Ovary (tissue), 3 donors: ENCODE results near the gene INSR.

ENCODE experiments used
- EP300 ChIP-seq: sonication (generic); formaldehyde crosslinking; IDR thresholded peaks from one replicate; pipeline ENCODE4 v1.6.1; 2017; ENCODE audit warnings: antibody characterized with exemption
- POLR2A ChIP-seq: fragments of 450-650 bp; IDR thresholded peaks from one replicate; pipeline ENCODE4 v1.6.1; 2017; ENCODE audit warnings: antibody characterized with exemption, mild to moderate bottlenecking, moderate library complexity
- TF ChIP-seq, protein P1 (sequence below), 3 donors: fragments of 450-650 bp in 2 of 3; fragments of 200-600 bp in 1 of 3; IDR thresholded peaks; one replicate each; pipeline versions ENCODE4 v1.5.1 to v1.8.0; 2016 to 2022; ENCODE audit warnings: antibody characterized with exemption in 3 of 3, mild to moderate bottlenecking in 1 of 3
- donor health status: DM: no; HTN: no; CAD: no.

DNA sequence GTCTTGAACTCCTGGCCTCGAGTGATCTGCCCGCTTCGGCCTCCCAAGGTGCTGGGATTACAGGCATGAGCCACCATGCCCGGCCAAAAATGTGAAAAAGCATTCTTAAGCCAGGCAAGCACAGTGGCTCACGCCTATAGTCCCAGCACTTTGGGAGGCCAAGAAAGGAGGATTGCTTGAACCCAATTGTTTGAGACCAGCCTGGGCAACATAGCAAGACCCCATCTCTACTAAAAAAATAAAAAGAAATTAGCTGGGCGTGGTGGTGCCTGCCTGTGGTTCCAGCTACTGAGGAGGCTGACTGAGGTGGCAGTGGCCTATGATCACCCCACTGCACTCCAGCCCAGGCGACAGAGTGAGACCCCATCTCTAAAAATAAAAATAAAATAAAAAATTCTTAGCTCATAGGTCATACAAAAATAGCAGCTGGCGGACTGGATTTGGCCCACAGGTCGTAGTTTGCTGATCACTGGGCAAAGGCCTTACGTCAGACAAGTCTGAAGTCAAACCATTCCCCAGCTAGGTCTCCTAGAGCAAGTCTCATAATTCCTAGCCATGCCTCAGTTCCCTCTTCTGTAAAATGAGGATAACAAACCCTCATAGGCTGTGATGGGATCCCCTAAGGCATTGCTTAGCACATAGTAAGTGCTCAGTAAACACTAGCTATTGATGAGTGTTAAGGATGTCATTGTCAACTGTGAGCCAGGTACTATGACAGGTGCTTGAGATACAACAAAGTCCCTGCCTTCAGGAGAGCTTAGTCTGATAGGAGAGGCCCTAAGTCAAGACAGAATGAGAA is 36.0 kb downstream of the INSR start:
- TF ChIP-seq, protein P1, sequence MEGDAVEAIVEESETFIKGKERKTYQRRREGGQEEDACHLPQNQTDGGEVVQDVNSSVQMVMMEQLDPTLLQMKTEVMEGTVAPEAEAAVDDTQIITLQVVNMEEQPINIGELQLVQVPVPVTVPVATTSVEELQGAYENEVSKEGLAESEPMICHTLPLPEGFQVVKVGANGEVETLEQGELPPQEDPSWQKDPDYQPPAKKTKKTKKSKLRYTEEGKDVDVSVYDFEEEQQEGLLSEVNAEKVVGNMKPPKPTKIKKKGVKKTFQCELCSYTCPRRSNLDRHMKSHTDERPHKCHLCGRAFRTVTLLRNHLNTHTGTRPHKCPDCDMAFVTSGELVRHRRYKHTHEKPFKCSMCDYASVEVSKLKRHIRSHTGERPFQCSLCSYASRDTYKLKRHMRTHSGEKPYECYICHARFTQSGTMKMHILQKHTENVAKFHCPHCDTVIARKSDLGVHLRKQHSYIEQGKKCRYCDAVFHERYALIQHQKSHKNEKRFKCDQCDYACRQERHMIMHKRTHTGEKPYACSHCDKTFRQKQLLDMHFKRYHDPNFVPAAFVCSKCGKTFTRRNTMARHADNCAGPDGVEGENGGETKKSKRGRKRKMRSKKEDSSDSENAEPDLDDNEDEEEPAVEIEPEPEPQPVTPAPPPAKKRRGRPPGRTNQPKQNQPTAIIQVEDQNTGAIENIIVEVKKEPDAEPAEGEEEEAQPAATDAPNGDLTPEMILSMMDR (IDR thresholded peaks at IDR 0.05) = no peak
- TF ChIP-seq POLR2A = no peak
- no peak for TF ChIP-seq EP300
